IMR-90 (cell line): Measurements from ENCODE around the gene SH3RF3. TPM values are rescaled to one million over a fixed set of nuclear protein-coding genes. Genes with fewer than 3 reads are reported as not detected.

Experiments used
- ATAC-seq: fragments of 200-7000 bp; cut with Tn5 transposase; 2 replicates; pipeline ENCODE4 v1.9.1; 2020; ENCODE audit warnings: low read depth, mild to moderate bottlenecking, moderate library complexity
- BruUV-seq: library from RNA; stranded (reverse); fragments of 400-500 nt; replicated peaks from 2 replicates; lab custom pipeline; 2021; lab: Mats Ljungman, UMichigan
- CTCF ChIA-PET: fragments of 300-600 bp; formaldehyde crosslinking; extraction: SDS; loops from one replicate; lab custom pipeline; 2021; ENCODE audit warnings: antibody characterized with exemption; lab: Yijun Ruan, JAX
- POLR2A ChIA-PET: fragments of 300-600 bp; sonication (Branson Sonifier 250); formaldehyde crosslinking; loops from one replicate; lab custom pipeline; 2022; ENCODE audit warnings: antibody characterized with exemption; ENCODE audit not compliant: unreplicated experiment; lab: Charles Lee
- DNase-seq: peaks from one replicate; pipeline ENCODE4 v3.0.0; 2013
- H2AFZ ChIP-seq: replicated peaks from 2 replicates; pipeline ENCODE3; 2013; ENCODE audit warnings: low read length, mild to moderate bottlenecking; ENCODE audit not compliant: poor library complexity
- H2AK5ac ChIP-seq: 2 replicates; pipeline ENCODE4 v1.6.1; 2013; ENCODE audit warnings: low read depth, low read length, inconsistent platforms
- H2AK9ac ChIP-seq: replicated peaks from 2 replicates; pipeline ENCODE3; 2013; ENCODE audit warnings: mild to moderate bottlenecking, low read depth, low read length, moderate library complexity; ENCODE audit not compliant: poor library complexity
- H2BK120ac ChIP-seq: 2 replicates; pipeline ENCODE4 v1.6.1; 2013; ENCODE audit warnings: low read depth, low read length, inconsistent platforms
- H2BK15ac ChIP-seq: 3 replicates; pipeline ENCODE4 v1.6.1; 2013; ENCODE audit warnings: low read depth, low read length, inconsistent platforms
- H2BK20ac ChIP-seq: 2 replicates; pipeline ENCODE4 v1.6.1; 2013; ENCODE audit warnings: low read depth, mild to moderate bottlenecking, inconsistent platforms, low read length, moderate library complexity
- H2BK5ac ChIP-seq: 2 replicates; pipeline ENCODE4 v1.6.1; 2013; ENCODE audit warnings: mild to moderate bottlenecking, low read depth, low read length, inconsistent platforms; ENCODE audit not compliant: poor library complexity, severe bottlenecking
- H3K14ac ChIP-seq: replicated peaks from 2 replicates; pipeline ENCODE4 v1.6.1; 2013; ENCODE audit warnings: low read depth, low read length, inconsistent platforms
- H3K18ac ChIP-seq: 2 replicates; pipeline ENCODE4 v1.6.1; 2013; ENCODE audit warnings: low read depth, low read length, control low read depth
- H3K23ac ChIP-seq: 2 replicates; pipeline ENCODE4 v1.6.1; 2013; ENCODE audit warnings: low read depth, low read length, inconsistent platforms
- H3K27ac ChIP-seq: 2 replicates; pipeline ENCODE4 v1.5.1; 2013; ENCODE audit warnings: mild to moderate bottlenecking, control low read depth, low read length; ENCODE audit not compliant: insufficient read depth
- H3K27me3 ChIP-seq: 2 replicates; pipeline ENCODE4 v1.6.1; 2013; ENCODE audit warnings: low read length; ENCODE audit not compliant: control insufficient read depth, insufficient read depth
- H3K36me3 ChIP-seq: 2 replicates; pipeline ENCODE4 v1.6.1; 2013; ENCODE audit warnings: low read length, mixed read lengths; ENCODE audit not compliant: control insufficient read depth, insufficient read depth
- H3K4ac ChIP-seq: 2 replicates; pipeline ENCODE4 v1.6.1; 2013; ENCODE audit warnings: low read depth, low read length, inconsistent platforms
- H3K4me1 ChIP-seq: 2 replicates; pipeline ENCODE4 v1.6.1; 2013; ENCODE audit warnings: low read length, mixed read lengths; ENCODE audit not compliant: control insufficient read depth, insufficient read depth
- H3K4me2 ChIP-seq: 2 replicates; pipeline ENCODE4 v1.6.1; 2013; ENCODE audit warnings: low read depth, mild to moderate bottlenecking, control low read depth, low read length, moderate library complexity
- H3K4me3 ChIP-seq: 2 replicates; pipeline ENCODE4 v1.5.1; 2013; ENCODE audit warnings: low read depth, mild to moderate bottlenecking, control low read depth, low read length, moderate library complexity; ENCODE audit not compliant: insufficient read depth
- H3K56ac ChIP-seq: 2 replicates; pipeline ENCODE4 v1.6.1; 2013; ENCODE audit warnings: low read length, inconsistent platforms; ENCODE audit not compliant: insufficient read depth; ENCODE audit errors: extremely low read depth
- H3K79me1 ChIP-seq, 2 experiments: 2 replicates each; pipeline ENCODE4 v1.6.1; 2013; ENCODE audit warnings: low read length in 2 of 2, inconsistent platforms in 1 of 2, low read depth in 1 of 2
- H3K9ac ChIP-seq: 2 replicates; pipeline ENCODE4 v1.6.1; 2013; ENCODE audit warnings: low read depth, low read length, control low read depth
- H3K9me1 ChIP-seq: 2 replicates; pipeline ENCODE4 v1.6.1; 2013; ENCODE audit warnings: low read length, inconsistent platforms; ENCODE audit not compliant: insufficient read depth
- H3K9me3 ChIP-seq: 2 replicates; pipeline ENCODE4 v1.6.1; 2013; ENCODE audit warnings: low read length; ENCODE audit not compliant: control insufficient read depth, insufficient read depth
- H4K20me1 ChIP-seq: 2 replicates; pipeline ENCODE4 v1.6.1; 2013; ENCODE audit warnings: low read length, inconsistent platforms; ENCODE audit not compliant: insufficient read depth
- H4K5ac ChIP-seq: 2 replicates; pipeline ENCODE4 v1.6.1; 2013; ENCODE audit warnings: mild to moderate bottlenecking, low read depth, low read length, control low read depth
- H4K8ac ChIP-seq, 2 experiments: 2 replicates each; pipeline ENCODE4 v1.6.1; 2013; ENCODE audit warnings: low read depth in 2 of 2, low read length in 2 of 2, control low read depth in 1 of 2, inconsistent platforms in 1 of 2
- H4K91ac ChIP-seq: 2 replicates; pipeline ENCODE4 v1.6.1; 2013; ENCODE audit warnings: low read depth, low read length, inconsistent platforms; ENCODE audit not compliant: insufficient read depth
- BHLHE40 ChIP-seq: fragments of 150-350 bp; IDR thresholded peaks from 2 replicates; pipeline ENCODE4 v1.6.1; 2016; ENCODE audit warnings: mild to moderate bottlenecking, low read depth, low read length
- CEBPB ChIP-seq: IDR thresholded peaks from 2 replicates; pipeline ENCODE4 v1.6.1; 2012; ENCODE audit warnings: low read depth, low read length, improper control_type of control experiment
- ELK1 ChIP-seq: fragments of 150-350 bp; IDR thresholded peaks from 2 replicates; pipeline ENCODE4 v1.6.1; 2016; ENCODE audit warnings: low read depth, mild to moderate bottlenecking, low read length, moderate library complexity, borderline replicate concordance
- MAZ ChIP-seq: IDR thresholded peaks from 2 replicates; pipeline ENCODE4 v1.6.1; 2012; ENCODE audit warnings: low read depth, mild to moderate bottlenecking, low read length, improper control_type of control experiment, moderate library complexity, borderline replicate concordance
- MXI1 ChIP-seq: IDR thresholded peaks from 2 replicates; pipeline ENCODE4 v1.6.1; 2012; ENCODE audit warnings: low read depth, mild to moderate bottlenecking, low read length, moderate library complexity, borderline replicate concordance
- NFE2L2 ChIP-seq: fragments of 150-350 bp; IDR thresholded peaks from 2 replicates; pipeline ENCODE4 v1.6.1; 2016; ENCODE audit warnings: low read depth, mild to moderate bottlenecking, low read length
- SMC3 ChIP-seq: fragments of 150-350 bp; IDR thresholded peaks from 2 replicates; pipeline ENCODE4 v1.6.1; 2016; ENCODE audit warnings: low read depth, mild to moderate bottlenecking, antibody characterized with exemption, low read length, moderate library complexity
- USF2 ChIP-seq: fragments of 150-350 bp; IDR thresholded peaks from 2 replicates; pipeline ENCODE4 v1.6.1; 2017; ENCODE audit warnings: mild to moderate bottlenecking, antibody characterized with exemption, low read length, low read depth
- WGBS, 2 experiments: methylation state at CpG; one replicate each; pipeline versions ENCODE4 v1.1.5 to v1.1.7; 2013; ENCODE audit warnings: missing lambda C conversion rate in 2 of 2; ENCODE audit not compliant: insufficient read length in 1 of 2; ENCODE audit errors: extremely low coverage in 2 of 2; 5-methylcytosine and 5-hydroxymethylcytosine counted together
- dilution Hi-C: fragments of 300-500 bp; cut with HindIII; formaldehyde crosslinking; loops from one replicate; pipeline ENCODE4 v1.14.3; 2018; ENCODE audit warnings: low sequenced_read_pairs; ENCODE audit not compliant: unreplicated experiment
- in situ Hi-C: fragments of 300-500 bp; cut with MboI; formaldehyde crosslinking; loops from 3 replicates; pipeline ENCODE4 v1.14.3; 2019; ENCODE audit warnings: low sequenced_read_pairs, inconsistent platforms, mixed read lengths
- intact Hi-C: fragments of 100-400 bp; cut with micrococcal nuclease; formaldehyde crosslinking; loops from 2 replicates; pipeline ENCODE4 v1.10.0; 2022
- polyA plus RNA-seq, 3 experiments: library from polyadenylated mRNA; depleted of rRNA; stranded (reverse); fragments of >200 nt; gene quantifications; 2 replicates each; pipeline ENCODE4 v1.2.3, GENCODE V29; 2012; ENCODE audit warnings: low replicate concordance in 1 of 3
- total RNA-seq: library from RNA; depleted of rRNA; stranded (reverse); fragments of >200 nt; gene quantifications from 2 replicates; pipeline ENCODE4 v1.2.3, GENCODE V29; 2012
- TF ChIP-seq, protein P1 (sequence below): conservative IDR thresholded peaks from 2 replicates; pipeline ENCODE4 v1.5.1; 2012; ENCODE audit warnings: mild to moderate bottlenecking, low read depth, low read length, improper control_type of control experiment

Gene SH3RF3
- total and polyA plus RNA-seq, 2 of the 4 experiments (the other 2 are of a cell fraction): 3.4 to 5.3 TPM

DNA sequence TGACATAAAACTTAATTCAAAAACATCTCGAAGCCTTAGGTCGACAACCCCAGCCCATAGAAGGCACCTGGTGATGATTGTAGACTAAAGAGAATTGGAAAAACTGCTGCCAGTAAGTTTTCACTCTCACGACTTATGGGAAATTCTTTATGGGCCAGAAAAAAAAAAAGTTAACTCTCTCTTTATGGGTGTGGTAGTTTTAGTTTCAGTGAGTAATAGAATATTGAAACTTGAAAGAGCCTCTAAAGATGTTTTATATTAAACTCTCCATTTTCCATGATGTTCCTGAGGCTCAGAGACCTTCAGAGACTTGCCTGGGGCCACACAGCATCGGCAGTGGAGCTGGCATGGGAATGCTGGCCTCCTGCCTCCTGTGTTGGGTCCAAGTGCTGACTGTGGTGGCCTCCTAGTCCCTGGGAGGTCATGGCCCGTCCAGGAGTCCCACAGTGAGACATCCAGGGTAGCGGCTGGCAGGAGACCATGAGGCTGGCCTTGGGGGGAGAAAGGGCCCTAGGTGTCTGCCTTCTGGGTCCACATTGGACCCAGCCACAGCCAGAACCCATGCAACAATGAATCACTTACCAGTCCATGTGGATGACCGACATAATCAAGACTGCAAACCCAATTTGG, 325.9 kb downstream of the SH3RF3 start:
- Histone ChIP-seq H3K27me3 (no peaks in the 10 kb centered on the region), H3K9ac (no peak overlapping the region), H3K36me3 (peaks cover 52% of the 10 kb centered on the region), H3K14ac (no peak overlapping the region), H3K23ac (no peak overlapping the region), H3K4me1 (no peaks in the 10 kb centered on the region), H4K5ac (no peak overlapping the region), H2BK120ac (no peak overlapping the region), H3K9me3 (no peaks in the 10 kb centered on the region), H3K9me1 (peaks cover 9% of the 10 kb centered on the region), H2AK5ac (no peak overlapping the region), H3K4me2 (no peak overlapping the region), H3K18ac (no peak overlapping the region), H4K91ac (no peak overlapping the region), H4K20me1 (peaks cover 10% of the 10 kb centered on the region; the same call in 1 of the 2 replicates), H2BK15ac (no peak overlapping the region), H4K8ac (no peak overlapping the region), H2AFZ (no peak overlapping the region), H3K4ac (no peak overlapping the region), H3K4me3 (no peak overlapping the region), H2BK5ac (no peak overlapping the region), H3K56ac (no peak overlapping the region), H2BK20ac (no peak overlapping the region), H3K79me1 (peaks cover 5 to 28% of the 10 kb centered on the region in 2 experiments; a peak in 3 of 4 replicates), H2AK9ac (no peak overlapping the region), H3K27ac (no peak overlapping the region)
- intact Hi-C loops: no loop called here
- dilution Hi-C loops: no loop called here
- no CpG with 5 or more reads among the region's 7 CpGs for WGBS, 2 experiments
- CTCF ChIA-PET: no interaction called here
- POLR2A ChIA-PET: no interaction called here
- TF ChIP-seq CEBPB: no peak
- no peak for TF ChIP-seq USF2
- TF ChIP-seq ELK1: no peak
- TF ChIP-seq NFE2L2: no peak
- no peak for TF ChIP-seq BHLHE40
- TF ChIP-seq MXI1: no peak
- TF ChIP-seq MAZ: no peak
- TF ChIP-seq SMC3: no peak
- TF ChIP-seq, protein P1, sequence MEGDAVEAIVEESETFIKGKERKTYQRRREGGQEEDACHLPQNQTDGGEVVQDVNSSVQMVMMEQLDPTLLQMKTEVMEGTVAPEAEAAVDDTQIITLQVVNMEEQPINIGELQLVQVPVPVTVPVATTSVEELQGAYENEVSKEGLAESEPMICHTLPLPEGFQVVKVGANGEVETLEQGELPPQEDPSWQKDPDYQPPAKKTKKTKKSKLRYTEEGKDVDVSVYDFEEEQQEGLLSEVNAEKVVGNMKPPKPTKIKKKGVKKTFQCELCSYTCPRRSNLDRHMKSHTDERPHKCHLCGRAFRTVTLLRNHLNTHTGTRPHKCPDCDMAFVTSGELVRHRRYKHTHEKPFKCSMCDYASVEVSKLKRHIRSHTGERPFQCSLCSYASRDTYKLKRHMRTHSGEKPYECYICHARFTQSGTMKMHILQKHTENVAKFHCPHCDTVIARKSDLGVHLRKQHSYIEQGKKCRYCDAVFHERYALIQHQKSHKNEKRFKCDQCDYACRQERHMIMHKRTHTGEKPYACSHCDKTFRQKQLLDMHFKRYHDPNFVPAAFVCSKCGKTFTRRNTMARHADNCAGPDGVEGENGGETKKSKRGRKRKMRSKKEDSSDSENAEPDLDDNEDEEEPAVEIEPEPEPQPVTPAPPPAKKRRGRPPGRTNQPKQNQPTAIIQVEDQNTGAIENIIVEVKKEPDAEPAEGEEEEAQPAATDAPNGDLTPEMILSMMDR: no peak
- BruUV-seq: no TSS peak
- in situ Hi-C loops: no loop called here
- DNase-seq: no peak
- ATAC-seq: no peak
